Bronchial epithelial cell (primary cell): Measurements from ENCODE around the gene NKIRAS1. TPM values are rescaled to one million over a fixed set of nuclear protein-coding genes. Genes with fewer than 3 reads are reported as not detected.

ENCODE experiments used
- DNase-seq: peaks from one replicate; pipeline ENCODE4 v3.0.0-alpha.2; 2010; ENCODE audit warnings: low read depth
- FAIRE-seq: peaks from 2 replicates; lab custom pipeline; 2011; peaks lifted over from hg19 to GRCh38; lab: Jason Lieb, UNC
- H3K27me3 ChIP-seq: 2 replicates; pipeline ENCODE4 v1.5.1; 2011; ENCODE audit warnings: low read length; ENCODE audit not compliant: control insufficient read depth, insufficient read depth
- H3K36me3 ChIP-seq: 2 replicates; pipeline ENCODE4 v1.5.1; 2011; ENCODE audit warnings: low read length; ENCODE audit not compliant: control insufficient read depth, insufficient read depth
- H3K4me3 ChIP-seq: 2 replicates; pipeline ENCODE4 v1.5.1; 2011; ENCODE audit warnings: mild to moderate bottlenecking, low read depth, low read length, control low read depth
- total RNA-seq: library from RNA; depleted of rRNA; stranded (reverse); fragments of >200 nt; gene quantifications from 2 replicates; pipeline ENCODE4 v1.2.1, GENCODE V29; 2014
- TF ChIP-seq, protein P1 (sequence below): IDR thresholded peaks from 2 replicates; pipeline ENCODE4 v1.5.1; 2011; ENCODE audit warnings: mild to moderate bottlenecking, moderate library complexity, low read length, control low read depth, inconsistent platforms; ENCODE audit not compliant: insufficient read depth, severe bottlenecking

NKIRAS1 gene
- total RNA-seq, 1 donor from 2014 or later, result 11.8 TPM

DNA sequence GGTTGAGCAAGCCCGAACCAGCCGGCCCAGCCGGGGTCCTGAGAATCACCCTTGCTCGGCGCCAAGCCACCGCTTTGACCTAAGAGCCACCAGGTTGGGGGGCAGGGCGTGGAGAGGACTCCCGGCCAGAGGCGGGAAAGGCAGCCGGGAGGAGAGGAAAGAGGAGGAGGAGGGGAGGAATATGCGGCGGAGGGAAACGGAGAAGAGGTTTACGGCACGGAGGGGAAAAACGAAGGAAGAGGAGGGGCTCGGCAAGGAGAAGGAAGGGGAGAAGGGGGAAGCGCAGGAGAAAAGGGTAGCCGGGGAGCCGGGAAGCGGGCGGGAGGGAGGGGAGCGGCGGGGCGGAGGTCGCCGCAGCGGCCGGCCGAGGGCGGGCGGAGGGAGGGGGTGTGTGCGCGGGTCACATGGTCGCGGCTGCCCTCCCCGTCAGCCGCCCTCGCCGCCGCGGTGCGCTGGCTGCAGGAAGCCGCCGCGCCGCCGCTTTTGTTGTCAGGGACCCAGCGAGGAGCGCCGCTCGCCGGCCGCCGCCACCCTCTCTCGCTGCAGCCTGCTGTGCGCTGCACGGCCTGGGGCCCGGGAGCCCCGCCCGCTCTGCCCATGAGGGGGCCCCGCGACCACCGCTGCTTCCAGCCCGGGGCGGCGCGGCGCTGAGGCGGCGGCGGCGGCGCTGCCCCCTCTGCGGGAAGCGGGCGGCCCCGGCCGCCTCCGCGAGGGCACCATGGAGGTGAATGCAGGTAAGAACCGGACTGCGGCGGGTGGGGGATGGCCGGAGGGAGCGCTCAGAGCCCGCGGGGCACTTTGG, 28.3 kb upstream of the NKIRAS1 start, which contains the start of gene NR1D2:
Gene NR1D2 (plus strand): TSS at position 426 of the 802 bp plus-strand sequence. CDS start 293 bp downstream, at position 719.
- H3K4me3 ChIP-seq, result peak within 1 kb of the TSS; percentile 70
- DNase-seq, result peak; percentile 54
- no peak for FAIRE-seq
- H3K36me3 ChIP-seq, result no peaks in the 10 kb centered on the region
- TF ChIP-seq, protein P1, sequence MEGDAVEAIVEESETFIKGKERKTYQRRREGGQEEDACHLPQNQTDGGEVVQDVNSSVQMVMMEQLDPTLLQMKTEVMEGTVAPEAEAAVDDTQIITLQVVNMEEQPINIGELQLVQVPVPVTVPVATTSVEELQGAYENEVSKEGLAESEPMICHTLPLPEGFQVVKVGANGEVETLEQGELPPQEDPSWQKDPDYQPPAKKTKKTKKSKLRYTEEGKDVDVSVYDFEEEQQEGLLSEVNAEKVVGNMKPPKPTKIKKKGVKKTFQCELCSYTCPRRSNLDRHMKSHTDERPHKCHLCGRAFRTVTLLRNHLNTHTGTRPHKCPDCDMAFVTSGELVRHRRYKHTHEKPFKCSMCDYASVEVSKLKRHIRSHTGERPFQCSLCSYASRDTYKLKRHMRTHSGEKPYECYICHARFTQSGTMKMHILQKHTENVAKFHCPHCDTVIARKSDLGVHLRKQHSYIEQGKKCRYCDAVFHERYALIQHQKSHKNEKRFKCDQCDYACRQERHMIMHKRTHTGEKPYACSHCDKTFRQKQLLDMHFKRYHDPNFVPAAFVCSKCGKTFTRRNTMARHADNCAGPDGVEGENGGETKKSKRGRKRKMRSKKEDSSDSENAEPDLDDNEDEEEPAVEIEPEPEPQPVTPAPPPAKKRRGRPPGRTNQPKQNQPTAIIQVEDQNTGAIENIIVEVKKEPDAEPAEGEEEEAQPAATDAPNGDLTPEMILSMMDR, result no peak
- H3K27me3 ChIP-seq, result no peaks in the 10 kb centered on the region

DNA sequence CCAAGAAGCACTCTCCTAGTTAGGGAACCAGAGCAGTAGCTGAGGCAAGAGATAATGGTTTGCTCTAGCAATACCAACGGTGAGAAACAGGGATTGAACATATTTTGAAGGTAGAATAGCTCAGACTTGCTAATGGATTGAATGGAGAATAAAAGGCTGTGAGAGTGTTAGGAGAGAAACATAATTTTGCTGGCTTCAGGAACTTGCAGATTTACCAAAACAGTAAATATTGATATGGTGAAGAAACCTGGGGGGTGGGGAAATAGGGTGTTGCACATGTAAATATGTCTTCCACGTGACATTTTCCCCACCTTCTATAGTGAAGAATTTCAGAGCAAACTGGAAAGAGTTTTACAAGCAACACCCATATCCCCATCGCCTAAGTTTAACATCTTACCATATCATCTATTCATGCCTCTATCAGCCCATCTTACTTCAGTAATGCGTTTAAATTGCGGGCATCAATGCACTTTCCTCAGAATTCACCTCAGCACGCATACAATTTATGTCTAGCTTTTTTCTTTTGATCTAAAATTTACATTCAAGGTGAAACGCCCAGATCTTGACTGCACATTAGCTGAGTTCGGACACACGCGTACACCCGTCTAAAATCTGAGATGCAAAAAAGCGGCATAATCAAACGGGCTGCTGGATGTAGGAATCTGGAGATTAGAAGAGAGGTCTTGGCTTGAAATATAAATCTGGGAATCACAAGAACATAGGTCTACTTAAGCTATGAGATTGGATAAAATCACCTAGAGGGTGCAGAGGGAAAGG, 27.4 kb upstream of the NKIRAS1 start:
- no peaks in the 10 kb centered on the region for H3K27me3 ChIP-seq
- TF ChIP-seq, protein P1, result no peak
- FAIRE-seq, result no peak
- H3K4me3 ChIP-seq, result peak overlapping the region; percentile 70
- DNase-seq, result no peak
- H3K36me3 ChIP-seq, result no peaks in the 10 kb centered on the region

DNA sequence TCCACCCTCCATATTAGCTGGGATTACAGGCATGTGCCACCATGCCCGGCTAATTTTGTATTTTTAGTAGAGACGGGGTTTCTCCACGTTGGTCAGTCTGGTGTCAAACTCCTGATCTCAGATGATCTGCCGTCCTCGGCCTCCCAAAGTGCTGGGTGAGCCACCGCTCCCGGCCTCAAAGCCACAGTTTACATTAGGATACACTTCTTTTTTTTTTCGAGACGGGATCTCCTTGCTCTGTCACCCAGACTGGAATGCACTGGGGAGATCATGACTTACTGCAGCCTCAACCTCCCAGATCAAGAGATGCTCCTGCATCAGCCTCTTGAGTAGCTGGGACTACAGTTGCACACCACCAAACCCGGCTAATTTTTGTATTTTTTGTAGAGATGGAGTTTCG, 25.8 kb upstream of the NKIRAS1 start:
- DNase-seq (no peak), FAIRE-seq (no peak)
- no peaks in the 10 kb centered on the region for H3K27me3 ChIP-seq
- TF ChIP-seq, protein P1, result no peak
- no peak overlapping the region for H3K4me3 ChIP-seq
- no peaks in the 10 kb centered on the region for H3K36me3 ChIP-seq

DNA sequence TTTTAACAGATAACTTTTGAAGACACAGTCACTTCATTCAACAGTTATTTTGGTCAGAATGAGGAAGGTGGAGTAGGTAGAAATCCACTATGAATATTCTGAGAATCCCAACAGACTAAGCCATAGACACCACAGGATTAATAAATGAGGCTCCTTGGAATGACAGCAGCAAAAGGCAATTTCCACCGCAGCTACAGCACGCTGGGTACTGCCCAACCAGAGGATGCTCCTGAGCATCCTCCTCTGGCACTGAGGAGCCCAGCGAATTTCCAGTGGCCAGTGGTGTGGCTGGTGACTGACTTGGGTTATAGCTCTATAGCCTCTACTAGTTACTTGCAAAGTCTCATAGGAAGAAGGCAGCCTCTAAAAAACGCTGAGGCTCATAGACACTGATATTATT, 24.6 kb upstream of the NKIRAS1 start:
- no peak for DNase-seq
- no peak for FAIRE-seq
- H3K36me3 ChIP-seq, result no peaks in the 10 kb centered on the region
- no peaks in the 10 kb centered on the region for H3K27me3 ChIP-seq
- no peak overlapping the region for H3K4me3 ChIP-seq
- TF ChIP-seq, protein P1, result no peak

DNA sequence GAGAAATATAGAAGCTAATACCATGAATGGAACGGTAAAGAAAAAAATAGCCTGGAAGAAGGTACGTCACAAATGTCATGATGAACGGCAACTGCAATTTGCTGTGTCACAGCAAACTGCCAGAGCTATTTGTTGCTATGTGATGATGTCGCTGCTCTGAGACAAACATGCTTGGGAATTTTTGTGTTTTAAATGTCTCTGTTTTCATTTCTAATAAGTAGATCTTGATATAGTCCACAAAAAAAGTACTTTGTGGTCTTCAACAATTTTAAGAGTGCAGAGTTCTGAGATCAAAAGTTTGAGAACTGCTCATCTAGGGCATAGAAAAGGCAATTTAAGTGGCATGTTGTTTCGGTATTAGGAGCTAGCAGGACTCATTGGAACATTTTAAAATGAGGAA, 24.0 kb upstream of the NKIRAS1 start:
- DNase-seq (no peak), FAIRE-seq (no peak)
- TF ChIP-seq, protein P1, result no peak
- H3K27me3 ChIP-seq, result no peaks in the 10 kb centered on the region
- H3K4me3 ChIP-seq, result no peak overlapping the region
- H3K36me3 ChIP-seq, result no peaks in the 10 kb centered on the region
